ENCODE results near the gene ITGAD.

The ITGAD gene

DNA sequence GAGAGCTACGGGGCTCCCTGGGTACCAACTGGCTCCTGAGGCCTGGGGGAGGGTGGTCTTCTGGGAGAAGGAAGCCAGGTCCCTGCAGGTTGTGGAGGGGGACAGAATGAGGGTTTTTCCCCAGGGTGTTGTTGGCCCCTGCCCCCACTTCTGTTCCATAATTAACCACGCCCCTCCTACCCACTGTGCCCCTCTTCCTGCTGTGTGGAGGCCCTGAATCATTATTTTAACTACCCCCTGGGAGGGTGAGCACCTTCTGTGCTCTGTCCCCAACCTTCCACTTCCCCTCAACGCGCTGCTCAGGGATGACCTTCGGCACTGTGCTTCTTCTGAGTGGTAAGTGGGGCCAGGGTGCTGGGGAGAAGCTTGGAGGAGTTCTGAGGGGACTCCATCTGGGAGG, at the start of gene ITGAD:
Gene ITGAD (plus strand): TSS at position 280 of the 400 bp plus-strand sequence. CDS start 26 bp downstream, at position 306.
- DNase-seq (ENCODE audit: low read depth in 2 of 2) = no peak

DNA sequence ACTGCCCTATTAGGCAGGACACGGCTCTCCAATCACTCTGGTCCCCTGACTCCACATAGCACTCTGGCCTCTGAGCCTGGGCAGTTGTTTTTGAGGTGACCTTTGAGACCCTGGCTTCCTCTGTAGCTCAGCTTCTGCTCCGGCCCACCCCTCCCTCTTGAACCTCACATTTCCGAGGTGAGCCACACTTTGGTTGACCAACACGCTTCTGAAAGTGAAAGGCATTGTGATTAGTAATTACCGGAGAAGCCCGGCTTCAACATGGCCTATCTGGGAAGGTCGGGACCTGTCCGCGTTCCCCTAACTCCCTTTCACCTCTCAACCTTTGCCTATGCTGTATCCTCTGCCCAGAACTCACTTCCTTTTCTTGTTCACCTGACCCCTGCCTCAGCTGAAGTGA, 48.4 kb upstream of the ITGAD start:
- no peak for DNase-seq (ENCODE audit: low read depth in 2 of 2)

DNA sequence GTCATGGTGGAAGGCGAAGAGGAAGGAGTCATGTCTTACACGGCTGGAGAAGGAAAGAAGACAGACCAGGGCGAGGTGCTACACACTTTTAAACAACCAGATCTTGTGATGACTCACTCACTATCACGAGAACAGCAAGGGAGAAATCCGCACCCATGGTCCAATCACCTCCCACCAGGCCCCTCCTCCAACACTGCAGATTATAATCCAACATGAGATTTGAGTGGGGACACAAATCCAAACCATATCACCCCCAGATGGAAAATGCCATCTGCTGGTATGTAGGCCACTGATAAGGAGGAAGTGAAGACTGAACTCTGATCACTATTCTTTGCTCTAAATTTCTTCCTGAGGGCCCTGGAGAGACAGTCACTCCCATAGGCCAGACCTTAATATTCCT, 45.7 kb upstream of the ITGAD start:
- DNase-seq (ENCODE audit: low read depth in 2 of 2) = no peak

DNA sequence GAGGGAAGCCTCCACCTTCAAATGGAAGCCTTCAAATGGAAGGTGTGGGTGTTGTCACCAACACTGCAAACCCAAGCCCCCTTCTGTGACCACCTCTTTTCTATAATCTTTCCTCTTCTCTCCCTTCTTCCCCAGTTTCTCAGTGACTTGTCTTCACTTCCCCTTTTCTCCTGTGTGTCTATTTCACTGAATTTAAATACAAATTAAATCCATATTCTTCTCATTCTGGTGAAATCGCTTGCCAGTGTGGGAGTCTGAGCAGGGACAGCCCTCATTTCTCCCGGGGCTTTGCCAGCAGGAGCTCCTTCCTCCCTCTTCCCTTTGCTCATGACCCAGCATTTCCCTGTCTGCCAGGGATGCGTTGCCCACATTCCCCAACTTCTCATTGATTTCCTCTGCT, 44.6 kb upstream of the ITGAD start:
- no peak for DNase-seq (ENCODE audit: low read depth in 2 of 2)

DNA sequence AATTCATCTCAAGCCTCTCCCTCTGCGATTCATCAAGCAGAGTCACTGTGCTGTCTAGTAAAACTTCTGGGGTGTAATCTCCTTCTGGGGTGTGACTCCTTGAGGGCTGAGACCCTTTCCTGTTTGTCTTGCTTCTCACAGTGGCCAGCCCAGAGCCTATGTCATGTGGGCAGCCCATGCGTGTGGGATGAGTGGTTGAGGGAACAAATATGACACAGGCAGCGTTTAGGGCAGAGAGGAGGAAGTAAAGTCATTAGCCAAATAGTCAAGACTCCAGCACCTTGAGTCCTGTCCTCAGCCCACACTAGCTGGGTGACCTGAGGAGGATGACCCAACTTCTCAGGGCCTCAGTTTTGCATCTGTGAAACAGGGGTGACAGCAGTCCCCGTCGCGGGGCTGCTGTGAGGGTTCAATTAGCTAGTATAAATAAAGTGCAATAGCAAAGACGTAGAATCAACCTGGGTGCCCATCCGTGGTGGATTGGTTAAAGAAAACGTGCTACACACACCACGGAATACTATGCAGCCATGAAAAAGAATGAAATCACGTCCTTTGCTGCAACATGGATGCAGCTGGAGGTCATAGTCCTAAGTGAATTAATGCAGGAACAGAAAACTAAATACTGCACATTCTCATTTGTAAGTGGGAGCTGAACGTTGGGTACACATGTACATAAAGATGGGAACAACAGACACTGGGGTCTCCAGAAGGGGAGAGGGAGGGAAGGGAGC, 42.7 kb upstream of the ITGAD start:
- DNase-seq (ENCODE audit: low read depth in 2 of 2) = no peak

DNA sequence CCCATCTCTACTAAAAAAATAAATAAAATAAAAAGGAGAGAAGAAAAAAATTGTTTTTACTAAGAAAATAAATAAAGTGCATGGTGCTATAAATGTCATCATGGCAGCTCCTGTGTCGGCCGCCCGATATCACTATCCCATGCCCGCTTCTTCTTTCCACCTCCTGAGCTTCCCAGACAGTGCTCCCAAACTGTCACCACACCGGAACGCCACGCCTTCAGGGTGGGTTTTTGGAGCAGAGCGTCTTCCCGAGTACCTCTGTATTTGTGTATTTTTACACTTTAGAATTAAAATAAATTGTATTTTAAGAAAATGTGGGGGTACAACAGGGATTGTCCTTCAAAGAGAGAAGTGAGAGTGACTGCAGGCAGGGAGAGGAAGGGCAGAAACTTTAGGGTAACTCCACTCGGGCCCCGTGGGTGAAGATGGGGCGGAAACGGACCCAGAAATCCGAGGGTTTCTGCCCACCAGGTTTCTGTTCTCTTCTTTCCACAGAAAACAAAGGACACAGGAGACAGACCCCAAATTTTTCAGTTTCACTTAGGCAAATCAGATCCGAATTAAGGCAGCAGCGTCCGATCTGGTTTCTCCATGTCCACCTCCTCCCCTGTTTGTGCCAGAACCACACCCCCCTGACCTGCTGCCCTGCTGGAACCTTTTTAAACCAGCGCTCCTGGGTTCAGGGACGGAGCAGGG, 41.7 kb upstream of the ITGAD start:
- DNase-seq (ENCODE audit: low read depth in 2 of 2) = no peak

DNA sequence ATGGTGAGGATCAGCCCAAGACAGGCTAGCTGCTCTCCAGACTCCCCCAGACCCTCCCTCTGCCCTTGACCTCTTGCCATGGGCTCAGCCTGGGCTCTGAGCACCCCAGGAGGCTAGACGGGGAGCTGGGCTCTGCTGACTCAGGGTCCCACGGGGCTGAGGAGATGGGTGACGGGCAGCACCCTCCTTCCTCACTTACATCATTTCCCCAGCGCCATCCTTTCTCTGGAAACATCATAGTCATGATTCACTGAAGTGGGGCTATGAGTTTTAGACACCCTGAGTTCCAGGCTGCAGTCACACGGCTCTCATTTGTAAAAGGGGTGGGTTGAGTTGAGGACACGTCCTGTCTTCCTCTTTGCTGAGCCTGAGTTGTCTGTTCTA, 41.2 kb upstream of the ITGAD start:
- DNase-seq (ENCODE audit: low read depth in 2 of 2) = peak; percentile 15 to 30

DNA sequence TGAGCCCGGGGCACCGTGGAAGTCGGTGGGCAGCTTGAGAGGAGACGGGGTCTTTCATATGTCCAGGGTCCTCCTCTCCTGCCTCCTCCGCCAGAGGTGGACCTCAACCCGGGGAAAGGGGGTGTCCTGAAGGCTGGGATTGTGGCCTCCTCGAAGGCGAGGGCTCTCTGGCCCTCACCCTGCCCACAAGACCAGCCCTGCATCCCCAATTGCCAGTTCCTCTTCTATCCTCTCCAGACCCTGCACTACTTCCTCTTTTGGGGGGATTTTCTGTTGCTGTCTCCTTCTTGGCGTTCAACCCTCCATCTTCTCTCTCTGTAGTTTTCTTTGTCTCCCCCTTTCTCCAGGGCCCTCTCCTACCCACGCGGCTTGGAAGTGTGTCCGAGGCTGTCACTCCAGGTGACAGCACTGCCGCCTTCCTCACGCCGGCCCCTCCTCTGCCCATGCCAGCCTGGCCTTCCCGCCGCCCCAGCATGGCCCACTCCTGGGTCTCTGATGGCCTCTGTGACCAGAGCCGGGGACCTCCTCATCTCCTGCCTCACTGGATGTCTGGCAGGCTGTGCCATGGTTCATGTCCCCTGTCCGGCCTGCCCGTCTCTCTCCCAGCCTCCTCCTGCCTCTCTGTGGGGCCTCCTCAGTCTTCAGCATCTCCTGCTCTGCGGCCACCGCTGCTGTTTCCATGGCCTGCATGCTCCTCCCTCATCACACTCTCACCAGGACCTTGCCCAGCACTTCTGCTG, 40.6 kb upstream of the ITGAD start:
- no peak for DNase-seq (ENCODE audit: low read depth in 2 of 2)

DNA sequence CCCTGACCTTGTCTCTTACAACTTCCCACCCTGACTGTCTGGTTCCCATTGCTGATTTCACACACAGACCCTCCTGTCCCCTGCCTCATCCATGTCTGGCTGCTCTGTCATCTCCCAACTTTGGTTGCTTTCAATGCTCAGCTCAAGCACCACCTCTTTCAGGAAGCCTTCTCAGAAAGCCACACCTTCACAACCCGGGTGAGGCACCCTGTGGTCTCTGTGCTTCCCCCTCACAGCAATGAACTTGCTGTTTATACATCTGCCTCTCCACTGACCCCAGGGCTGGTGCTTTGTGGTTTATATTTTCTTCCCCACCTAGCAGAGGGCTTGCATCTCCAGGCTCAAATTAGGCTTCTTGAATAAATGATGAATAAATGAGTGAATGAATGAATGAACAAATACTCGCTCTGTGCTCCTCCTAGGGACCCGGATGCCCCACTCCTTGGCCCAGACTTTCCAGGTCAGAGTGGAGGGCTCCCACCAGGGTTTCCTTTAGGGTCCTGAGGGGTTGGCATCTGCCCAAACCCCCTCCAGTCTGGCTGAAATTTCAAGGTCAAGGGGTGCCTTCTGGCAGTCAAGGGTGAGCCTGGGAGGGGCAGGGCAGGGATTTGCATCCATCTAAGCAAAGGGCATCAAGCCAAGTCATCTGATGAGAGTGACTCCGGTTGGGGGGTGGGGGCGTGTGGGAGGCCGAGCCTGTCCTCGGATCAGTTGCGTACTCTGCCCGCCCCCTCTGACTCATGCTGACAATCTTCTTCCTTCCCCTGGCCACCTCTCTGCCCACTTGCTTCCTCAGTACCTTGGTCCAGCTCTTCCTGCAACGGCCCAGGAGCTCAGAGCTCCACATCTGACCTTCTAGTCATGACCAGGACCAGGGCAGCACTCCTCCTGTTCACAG, 38.5 kb upstream of the ITGAD start, which contains the start of gene ITGAX:
Gene ITGAX (plus strand): TSS at position 783 of the 898 bp plus-strand sequence. CDS start 79 bp downstream, at position 862.
- peak; percentile 58 to 74 for DNase-seq (ENCODE audit: low read depth in 2 of 2)

DNA sequence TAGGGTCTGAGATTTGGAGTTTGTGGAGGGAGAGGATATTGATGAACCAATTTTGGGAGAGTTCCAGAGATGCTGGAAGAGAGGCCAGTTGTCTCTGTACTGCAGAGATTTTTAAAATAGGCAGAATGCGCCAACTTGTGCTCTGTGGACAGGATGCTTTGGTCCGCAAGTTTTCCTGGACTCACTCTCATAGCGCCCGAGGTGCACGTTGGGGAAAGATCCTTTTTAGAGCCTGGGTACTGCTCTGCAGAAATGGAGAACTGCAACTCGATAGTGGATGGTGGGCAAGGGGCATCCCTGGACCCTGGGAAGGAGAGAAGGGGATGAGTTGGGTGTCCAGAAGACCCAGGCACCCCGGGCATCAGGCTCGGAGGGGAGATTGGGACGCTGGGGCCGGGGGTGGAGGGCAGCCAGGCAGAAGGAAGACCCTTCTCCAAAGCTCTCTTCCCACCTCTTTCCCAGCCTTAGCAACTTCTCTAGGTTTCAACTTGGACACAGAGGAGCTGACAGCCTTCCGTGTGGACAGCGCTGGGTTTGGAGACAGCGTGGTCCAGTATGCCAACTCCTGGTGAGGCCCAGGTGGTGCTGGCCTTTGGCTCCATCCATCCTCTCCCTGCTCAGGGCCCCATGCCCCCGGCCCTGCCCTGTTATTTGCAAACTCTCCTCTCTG, 37.6 kb upstream of the ITGAD start:
- DNase-seq (ENCODE audit: low read depth in 2 of 2) = no peak

DNA sequence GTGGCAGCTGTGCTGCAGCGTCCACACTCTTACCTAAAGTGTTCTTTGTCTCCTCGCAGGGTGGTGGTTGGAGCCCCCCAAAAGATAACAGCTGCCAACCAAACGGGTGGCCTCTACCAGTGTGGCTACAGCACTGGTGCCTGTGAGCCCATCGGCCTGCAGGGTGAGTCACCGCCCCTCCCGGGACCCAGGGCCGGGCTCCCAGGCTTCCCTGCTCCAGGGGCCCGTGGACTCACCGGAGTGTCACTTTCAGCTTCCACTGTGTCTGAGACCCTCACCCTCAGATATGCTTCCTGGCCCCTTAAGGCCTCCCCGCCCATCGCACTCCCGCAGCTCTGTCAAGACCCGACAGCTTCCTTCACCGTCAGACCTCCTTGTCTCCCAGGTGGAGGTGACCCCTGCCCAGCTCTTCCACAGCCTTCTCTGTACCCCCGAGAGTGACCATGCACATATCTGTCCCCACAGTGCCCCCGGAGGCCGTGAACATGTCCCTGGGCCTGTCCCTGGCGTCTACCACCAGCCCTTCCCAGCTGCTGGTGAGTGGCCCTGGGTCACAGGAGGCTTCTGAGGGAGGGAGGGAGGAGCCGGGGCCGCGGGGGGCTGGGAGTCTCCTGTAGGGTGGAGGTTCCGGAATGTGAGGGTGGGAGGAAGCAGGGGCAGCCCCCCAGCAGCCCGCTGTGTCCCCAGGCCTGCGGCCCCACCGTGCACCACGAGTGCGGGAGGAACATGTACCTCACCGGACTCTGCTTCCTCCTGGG, 36.4 kb upstream of the ITGAD start:
- DNase-seq (ENCODE audit: low read depth in 2 of 2) = no peak

DNA sequence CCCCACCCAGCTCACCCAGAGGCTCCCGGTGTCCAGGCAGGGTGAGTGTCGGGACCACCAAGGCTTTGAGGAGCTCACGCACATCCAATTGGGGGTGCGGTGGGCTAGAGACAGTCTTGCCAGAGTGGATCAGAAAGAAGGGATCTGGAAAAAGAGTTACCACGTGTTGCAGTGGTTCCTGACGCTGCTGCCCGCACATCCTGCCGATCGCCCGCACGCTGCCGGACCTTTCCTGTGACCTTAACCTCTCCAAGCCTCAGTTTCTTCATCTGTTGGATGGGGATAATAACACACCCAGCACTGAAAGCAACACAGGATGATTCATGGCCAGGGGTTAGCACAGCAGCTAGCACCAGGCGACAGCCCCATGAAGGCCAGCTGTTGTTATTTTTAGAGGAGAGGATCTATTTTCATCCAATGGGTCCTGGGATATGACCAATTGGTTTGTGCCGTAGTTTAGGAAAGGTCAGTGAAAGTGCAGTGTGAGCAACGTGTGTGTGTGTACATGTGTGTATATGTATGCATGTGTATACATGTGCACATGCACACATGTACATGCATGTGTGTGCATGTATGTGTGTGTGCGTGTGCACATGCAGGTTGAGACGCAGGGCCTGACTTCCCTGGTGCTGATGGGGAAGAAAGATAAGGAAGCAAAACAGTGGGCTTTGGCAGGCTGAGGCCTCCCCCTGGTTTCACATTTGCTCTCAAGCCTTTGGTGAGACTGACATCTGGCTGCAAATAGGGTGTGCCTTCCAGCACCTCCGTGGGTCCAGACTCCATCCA, 35.6 kb upstream of the ITGAD start:
- DNase-seq (ENCODE audit: low read depth in 2 of 2) = no peak

DNA sequence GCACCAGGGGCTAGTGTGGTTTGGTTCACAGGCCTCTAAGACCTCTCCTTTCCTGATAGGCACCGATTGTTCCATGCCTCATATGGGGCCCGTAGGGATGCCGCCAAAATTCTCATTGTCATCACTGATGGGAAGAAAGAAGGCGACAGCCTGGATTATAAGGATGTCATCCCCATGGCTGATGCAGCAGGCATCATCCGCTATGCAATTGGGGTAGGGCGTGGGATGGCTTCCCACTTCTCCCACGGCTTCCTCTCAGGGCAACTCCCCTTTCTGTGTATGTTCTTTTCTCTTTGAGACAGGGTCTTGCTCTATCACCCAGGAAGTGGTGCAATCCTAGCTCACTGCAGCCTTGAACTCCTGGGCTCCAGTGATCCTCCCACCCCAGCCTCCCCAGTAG, 32.9 kb upstream of the ITGAD start:
- no peak for DNase-seq (ENCODE audit: low read depth in 2 of 2)

DNA sequence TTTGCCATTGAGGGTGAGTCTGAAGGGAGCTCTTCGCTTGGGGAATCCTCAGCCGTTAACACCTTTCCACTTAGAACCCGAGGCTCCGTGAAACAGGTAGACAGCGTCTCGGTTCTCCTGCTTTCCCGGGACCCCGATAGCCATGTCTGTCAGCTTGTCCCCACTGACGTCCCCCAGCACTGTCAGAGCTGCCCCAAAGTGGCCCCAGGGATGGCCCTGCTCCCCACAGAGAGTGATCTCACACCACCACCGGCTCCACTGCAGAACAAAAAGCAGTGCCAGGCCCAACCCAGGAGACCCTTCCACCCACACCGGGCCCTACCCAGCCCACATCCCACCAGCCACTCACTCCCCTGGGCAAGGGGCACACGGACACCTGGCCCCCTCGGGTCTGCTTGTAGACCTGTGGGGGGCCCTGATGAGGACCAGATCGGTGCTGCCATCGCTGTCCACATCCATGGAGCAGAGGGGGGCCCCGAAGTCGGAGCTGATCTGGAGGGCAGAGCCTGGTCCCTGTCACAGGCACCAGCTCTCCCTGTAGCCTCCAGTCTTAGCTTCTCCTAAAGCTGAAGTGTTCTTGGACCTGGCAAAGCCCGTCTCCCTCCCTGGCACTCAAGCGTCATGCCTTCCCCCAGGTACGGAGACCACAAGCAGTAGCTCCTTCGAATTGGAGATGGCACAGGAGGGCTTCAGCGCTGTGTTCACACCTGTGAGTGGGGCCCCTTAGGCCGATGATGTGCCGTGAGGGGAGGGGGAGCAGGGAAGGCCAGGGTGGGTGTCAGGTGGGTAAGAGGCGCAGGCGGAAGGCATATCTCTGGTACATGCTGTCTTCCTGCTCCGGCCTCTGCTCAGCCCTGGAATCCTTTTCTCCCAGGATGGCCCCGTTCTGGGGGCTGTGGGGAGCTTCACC, 31.7 kb upstream of the ITGAD start:
- DNase-seq (ENCODE audit: low read depth in 2 of 2) = no peak

DNA sequence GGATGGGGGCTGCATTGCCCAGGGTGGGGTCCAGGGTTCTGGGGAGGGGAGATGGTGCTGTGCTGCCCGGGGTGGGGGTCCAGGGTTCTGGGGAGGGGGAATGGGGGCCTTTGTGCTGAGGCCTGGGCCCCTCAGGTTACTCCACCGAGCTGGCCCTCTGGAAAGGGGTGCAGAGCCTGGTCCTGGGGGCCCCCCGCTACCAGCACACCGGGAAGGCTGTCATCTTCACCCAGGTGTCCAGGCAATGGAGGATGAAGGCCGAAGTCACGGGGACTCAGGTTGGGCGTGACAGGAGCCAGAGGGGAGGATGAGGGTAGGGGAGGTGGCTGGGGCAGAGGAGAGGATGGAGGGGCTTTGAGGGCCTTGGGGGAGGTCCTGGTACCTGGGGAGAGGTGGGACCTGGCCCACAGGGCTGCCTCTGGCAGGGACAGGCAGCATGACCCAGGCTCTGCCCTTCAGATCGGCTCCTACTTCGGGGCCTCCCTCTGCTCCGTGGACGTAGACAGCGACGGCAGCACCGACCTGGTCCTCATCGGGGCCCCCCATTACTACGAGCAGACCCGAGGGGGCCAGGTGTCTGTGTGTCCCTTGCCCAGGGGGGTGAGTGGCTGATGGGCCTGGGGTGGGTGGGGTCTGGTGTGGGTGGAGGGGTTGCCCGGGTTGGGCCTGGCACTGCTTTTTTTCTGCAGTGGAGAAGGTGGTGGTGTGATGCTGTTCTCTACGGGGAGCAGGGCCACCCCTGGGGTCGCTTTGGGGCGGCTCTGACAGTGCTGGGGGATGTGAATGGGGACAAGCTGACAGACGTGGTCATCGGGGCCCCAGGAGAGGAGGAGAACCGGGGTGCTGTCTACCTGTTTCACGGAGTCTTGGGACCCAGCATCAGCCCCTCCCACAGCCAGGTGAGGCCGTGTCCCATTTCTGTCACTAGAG, 30.4 kb upstream of the ITGAD start:
- no peak for DNase-seq (ENCODE audit: low read depth in 2 of 2)

DNA sequence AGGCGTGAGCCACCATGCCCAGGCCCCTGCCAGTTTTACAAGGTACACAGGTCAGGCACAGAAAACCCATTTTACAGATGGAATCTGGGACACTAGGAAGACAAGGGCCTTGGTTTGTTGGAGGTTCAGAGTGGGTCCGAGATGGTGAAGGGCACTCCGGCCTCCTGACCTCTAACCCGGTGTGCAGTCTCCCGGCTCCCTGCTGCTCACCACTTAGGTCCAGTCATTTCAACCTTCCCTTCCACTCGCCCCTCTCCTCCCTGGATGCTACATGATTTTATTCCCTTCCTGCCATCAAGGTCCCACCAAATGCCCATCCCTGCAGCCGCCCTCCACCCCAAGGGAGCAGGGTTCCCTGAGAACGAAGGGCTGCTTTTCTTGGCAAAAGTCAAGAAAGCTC, 29.4 kb upstream of the ITGAD start:
- no peak for DNase-seq (ENCODE audit: low read depth in 2 of 2)

DNA sequence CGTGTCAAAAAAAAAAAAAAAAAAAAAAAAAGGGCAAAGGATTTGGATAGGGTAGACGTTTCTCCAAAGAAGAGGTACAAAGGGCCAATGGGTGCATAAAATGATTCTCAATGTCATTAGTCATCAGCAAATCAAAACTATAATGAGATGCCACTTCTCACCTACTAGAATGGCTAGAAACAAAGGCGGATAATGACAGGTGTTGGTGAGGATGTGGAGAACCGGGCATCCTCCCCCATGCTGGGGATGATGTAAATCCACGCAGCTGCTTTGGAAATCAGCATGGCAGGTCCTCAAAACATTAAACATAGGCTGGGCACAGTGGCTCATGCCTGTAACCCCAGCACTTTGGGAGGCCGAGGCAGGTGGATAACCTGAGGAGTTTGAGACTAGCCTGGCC, 28.7 kb upstream of the ITGAD start:
- DNase-seq (ENCODE audit: low read depth in 2 of 2) = no peak
